Stimulated activated CD4-positive, alpha-beta T cell treated with anti-CD3 and anti-CD28 coated beads, Interleukin-1b, Interleukin-23, amount 100 ng/mL, for 4 hours (primary cell): ENCODE results near the gene RFX2.

Experiments used
- DNase-seq, 2 donors: peaks; one replicate each; pipeline ENCODE4 v3.0.0-alpha.2; 2020; ENCODE audit warnings: low read depth in 2 of 2

The RFX2 gene

GRCh38 chr19:6059988-6060599 is 50.2 kb downstream of the RFX2 start:
- DNase-seq = no peak

DNA sequence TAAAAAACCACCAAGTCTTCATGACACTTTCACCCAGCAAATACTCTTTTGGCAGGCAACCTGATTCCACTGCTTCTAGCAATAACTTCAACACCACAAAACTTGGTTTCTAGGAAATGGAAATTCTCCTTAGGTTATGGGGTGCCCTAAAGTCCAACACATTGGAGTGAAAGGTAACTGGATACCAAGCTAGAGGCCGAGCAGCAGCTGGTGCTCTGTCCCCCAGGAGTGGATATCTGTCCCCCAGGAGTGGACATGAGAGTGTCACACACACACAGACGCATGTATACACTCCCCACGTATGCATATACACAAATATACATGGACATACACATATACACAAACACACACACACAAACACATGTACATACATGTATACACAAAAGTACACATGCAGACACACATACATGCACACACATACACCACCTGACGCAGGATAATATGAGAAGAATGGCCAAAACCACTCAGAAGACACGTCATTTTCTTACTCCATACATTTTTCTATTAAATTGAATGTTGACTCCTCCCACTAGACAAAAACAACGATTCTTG is 50.8 kb downstream of the RFX2 start:
- DNase-seq = no peak

GRCh38 chr19:6058518-6059201 is 51.6 kb downstream of the RFX2 start:
- DNase-seq = no peak

DNA sequence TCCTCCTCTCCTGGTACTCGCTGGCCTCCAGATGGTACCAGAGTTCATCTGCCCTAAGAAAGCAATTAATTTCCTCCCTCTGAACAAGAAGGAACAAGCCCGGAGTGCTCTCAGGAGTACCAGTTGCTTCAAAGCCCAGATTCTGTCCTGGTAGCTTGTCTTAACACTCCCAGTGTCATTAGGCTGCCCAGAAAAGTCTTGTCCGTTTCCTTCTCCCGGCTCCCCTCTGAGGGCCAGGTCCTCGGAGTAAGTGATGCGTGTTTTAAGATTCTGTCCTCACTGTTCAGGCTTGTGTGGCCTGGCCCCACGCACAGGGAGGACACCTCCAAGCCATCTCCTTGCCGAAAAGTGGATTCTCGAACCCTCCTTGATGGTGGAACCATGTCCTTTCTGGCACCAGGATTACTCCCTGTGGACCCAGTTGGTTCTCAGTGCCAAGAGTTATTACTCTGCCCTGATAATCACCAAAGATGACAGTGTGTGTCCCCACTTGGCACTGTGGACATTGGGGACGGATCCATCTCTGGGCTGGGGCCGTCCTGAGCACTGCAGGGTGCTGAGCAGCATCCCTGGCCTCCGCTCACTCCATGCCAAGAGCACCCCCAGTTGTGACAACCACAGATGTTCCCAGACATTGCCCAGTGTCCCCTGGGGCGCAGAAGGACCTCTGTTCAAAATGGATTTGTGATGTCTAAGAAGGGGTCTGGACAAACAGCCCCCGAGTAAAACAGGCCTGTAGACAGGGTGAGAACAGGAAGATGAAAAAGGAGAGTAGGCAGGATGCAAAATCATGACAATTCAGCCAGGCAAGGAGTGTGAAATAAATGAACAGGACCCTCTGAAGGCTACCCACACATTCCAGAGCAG is 52.4 kb downstream of the RFX2 start:
- no peak for DNase-seq

DNA sequence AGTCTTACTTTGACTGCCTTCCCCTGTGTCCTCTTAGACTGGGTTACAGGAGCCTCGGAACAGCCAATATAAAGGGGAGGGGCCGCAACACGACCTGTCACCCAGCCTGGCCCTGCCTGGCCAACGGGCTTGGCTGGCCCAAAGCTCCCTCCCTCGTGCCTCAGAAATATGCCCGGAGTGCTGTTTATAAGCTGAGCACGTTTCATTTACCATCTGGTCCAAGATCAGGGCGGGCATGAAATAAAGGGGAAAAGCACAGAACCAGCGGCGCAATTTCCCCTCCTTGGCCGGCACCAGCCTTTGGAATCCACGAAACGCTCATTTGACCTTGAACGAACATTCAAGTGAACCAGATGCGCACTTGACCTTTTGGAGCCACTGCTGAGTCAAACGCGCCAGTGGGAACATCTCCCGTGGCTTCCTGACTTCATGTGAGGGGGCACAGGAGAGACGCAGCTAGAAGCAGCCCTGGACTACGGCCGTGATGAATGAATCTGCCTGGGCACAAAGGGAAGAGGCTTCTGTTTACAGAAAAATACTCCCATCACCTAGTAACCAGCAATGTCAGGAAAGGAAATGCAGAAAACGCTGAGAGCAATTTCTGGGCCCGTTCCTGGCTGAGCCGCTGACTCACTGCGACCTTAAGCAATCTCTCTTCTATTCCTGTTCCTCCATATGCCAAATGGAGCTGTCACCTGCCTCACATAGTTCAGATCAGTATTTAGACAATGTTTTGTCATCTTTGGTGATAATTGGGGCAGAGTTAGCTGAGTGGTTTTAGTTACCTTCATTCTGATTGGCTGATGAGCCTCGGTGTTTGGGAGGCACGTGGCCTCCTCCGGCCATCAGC is 53.3 kb downstream of the RFX2 start:
- no peak for DNase-seq

DNA sequence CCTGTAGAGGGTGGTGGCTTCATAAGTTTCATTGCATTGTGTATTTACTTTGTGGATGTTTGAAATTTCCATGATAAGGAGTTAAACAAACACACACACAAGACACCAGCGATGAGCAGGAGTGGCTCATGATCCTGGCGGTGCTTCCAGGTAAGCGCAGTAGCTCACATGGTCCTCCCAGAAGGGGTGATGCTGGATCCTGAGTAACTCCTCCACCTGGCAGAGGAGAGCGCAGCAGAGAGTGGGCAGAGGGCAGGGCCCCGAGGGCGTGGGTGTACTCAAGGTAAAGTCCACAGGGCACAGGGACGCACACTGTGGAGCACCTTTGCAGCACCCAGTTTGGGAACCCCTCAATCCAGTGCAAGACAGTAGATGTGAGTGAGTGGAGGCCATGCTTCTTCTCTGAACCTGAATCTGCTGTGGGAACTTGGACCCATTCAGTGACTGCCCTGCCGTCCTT is 54.0 kb downstream of the RFX2 start:
- DNase-seq = no peak

DNA sequence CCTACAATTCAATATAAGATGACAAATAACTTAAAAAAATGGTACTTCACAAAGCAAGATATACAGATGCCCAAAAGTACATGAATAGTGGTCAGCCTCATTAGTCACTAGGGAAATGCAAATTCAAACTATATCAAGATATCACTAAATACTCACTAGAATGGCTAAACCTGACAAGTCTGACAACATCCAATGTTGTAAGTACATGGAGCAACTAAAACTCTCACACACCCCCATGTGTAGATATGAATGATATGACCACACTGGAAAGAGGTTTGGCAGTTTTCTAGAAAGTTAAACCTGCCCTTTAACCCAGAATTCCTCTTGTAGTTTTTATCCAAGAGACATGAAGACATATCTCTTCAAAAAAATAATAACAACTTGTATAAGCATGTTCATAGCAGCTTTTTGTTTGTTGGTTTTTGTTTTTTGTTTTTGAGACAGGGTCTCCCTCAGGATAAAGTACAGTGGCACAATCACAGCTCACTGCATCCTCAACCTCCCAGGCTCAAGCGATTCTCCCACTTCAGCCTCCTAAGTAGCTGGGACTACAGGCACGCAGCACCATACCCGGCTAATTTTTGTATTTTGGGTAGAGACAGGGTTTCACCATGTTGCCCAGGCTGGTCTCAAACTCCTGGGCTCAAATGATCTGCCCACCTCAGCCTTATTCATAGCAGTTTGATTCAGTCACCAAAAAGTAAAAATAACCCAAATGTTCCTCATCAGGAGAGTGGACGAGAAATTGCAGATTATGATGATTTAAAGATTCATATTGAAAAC is 55.1 kb downstream of the RFX2 start:
- no peak for DNase-seq

DNA sequence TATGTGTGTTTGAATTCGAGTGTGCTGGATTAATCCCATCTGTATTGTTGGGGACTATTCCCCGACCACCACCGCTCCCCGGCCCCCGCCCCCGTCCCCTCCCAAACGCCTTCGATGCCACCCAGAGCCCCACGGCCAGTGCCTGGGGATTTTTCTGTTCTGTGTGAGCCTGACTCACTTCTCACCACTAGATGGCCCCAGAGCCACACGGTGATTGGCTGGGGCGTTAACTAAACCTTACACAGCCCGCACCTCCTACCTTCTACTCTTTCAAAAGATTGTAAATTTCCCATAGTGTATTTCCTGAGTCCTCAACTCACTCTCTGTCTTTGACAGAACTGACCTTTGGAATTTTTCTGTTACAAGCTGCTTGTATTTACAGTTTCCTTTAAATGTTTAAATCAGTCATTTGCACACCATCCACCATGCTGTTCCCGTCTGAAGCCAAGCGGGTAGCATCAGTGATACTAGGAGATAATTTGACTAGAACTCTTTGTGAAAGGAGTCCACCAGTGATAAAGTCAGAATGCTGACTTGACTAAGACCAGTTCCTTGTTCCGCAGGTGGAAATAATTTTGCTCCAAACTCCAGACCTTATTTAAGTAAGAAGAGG is 61.4 kb downstream of the RFX2 start:
- DNase-seq = peak; percentile 64 to 75

DNA sequence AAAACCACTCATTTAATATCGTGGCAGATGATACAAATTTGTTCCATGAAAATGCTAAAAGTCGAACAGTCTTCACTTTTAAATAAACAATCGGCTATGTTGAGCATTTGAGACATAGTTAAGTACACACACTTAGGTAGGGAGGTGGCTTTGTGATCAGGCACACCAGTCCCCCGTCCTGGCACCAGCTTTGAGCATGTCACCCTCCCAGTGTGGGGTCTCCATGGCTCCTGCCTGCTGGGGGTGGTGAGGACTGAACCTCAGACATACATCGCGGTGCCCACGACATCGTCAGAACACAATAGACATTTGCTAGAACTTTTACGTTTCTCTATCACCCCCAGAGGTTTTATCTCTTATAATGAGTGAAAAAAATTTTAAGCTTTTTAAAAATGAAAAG is 62.0 kb downstream of the RFX2 start:
- DNase-seq = no peak

- no peak for DNase-seq
Observed at GRCh38 chr19:6047741-6048251, 62.5 kb downstream of the RFX2 start.

GRCh38 chr19:6047256-6047655 is 63.0 kb downstream of the RFX2 start:
- no peak for DNase-seq

DNA sequence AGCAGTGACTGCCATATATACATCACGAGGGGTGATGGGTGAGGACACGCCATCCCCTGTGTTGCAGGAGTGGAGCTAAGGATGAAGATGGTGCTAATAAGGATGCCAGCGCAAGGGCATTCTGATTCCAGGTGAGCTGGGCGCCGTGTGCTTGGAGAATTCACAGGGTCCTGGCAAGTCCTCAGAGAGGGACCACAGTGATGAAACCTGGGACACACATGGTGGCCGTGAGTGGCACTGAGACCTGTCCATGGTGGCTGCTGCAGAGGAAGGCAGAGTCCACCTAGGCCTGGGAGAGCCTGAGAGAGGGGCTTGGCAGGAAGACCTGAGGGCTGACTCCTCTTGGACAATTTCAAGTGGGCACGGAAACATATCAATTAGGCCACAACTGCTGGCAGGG is 65.2 kb downstream of the RFX2 start:
- no peak for DNase-seq

- no peak for DNase-seq
Observed at GRCh38 chr19:6044056-6044805, 66.1 kb downstream of the RFX2 start.

GRCh38 chr19:6042776-6043726 is 67.2 kb downstream of the RFX2 start:
- DNase-seq = no peak

- DNase-seq = no peak
Observed at GRCh38 chr19:6041991-6042481, 68.3 kb downstream of the RFX2 start.

DNA sequence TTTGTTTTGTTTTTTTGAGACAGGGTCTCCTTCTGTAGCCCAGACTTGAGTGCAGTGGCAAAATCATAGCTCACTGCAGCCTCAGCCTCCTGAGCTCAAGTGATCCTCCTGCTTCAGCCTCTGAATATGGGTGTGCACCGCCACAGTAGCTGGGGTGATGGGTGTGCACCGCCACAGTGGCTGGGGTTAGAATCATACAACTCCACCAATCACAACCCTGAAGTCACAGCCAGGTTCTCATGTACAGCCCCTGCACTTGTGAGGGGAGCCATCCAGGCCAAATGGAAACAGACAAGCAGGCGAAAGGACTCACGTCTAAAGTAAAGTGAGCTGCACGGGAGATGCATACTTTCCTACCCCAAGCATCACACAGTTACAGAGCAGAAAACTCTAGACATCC is 69.2 kb downstream of the RFX2 start:
- no peak for DNase-seq

GRCh38 chr19:6039566-6040225 is 70.6 kb downstream of the RFX2 start:
- no peak for DNase-seq
